ENCODE measurements around the gene RASGRP3.

RASGRP3 gene

GRCh38 chr2:33477473-33478468 lies 1.3 kb downstream of the RASGRP3 start:
- Histone ChIP-seq H3K4me3 (ENCODE audit: insufficient read length, low read depth) (no peak overlapping the region), H3K9me3 (ENCODE audit: insufficient read depth, low read length) (no peaks in the 10 kb centered on the region), H3K36me3 (ENCODE audit: insufficient read depth, insufficient read length, low read length) (no peaks in the 10 kb centered on the region), H3K9ac (ENCODE audit: insufficient read length, low read depth) (no peak overlapping the region), H3K4me1 (ENCODE audit: insufficient read depth, insufficient read length) (no peaks in the 10 kb centered on the region), H3K27me3 (ENCODE audit: insufficient read depth, insufficient read length) (no peaks in the 10 kb centered on the region)
- no peak for DNase-seq (ENCODE audit: low read depth, low spot score)
- TF ChIP-seq ZNF274 (IDR thresholded peaks at IDR 0.05; ENCODE audit: low read depth, low read length) (no peak), SUZ12 (IDR thresholded peaks at IDR 0.05; ENCODE audit: extremely low read depth, insufficient read depth, insufficient read length) (no peak), YY1 (IDR thresholded peaks at IDR 0.05; ENCODE audit: insufficient read depth, insufficient read length) (no peak)

DNA sequence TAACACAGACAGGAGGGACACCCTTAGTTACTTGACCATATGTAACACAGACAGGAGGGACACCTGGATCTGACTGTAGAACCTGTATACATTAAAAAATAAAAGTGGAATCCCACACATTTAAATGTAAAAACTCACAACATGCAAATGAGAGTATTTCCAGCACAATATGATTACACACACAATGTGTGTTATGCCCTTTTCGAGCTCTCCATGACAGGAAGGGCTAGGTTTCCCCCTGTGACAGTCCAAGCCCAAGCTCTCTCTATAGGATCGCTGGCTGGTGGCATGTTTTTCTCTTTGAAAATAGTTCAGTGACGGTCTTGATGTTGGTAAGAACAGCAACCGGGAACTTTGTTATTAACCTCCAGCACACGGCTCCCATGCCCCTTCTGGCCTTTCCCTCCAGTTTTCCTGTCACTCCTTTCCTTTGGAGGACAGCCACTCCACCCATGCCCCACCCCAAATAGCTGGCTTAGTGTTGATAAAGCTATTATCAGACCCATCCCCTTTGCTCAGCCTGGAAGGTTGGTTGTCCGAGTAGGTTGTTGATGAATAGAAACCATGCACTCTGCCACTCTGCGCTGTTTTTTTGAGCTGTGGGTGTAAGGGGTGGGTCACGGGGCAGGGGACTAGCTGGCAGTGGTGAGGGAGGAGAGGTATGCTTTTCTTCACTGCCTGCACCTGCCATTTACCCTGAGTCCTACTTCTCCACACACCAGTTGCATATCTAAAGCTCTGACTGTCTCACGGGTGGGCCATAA lies 2.7 kb downstream of the RASGRP3 start:
- DNase-seq (ENCODE audit: low read depth, low spot score): no peak
- Histone ChIP-seq H3K36me3 (ENCODE audit: insufficient read depth, insufficient read length, low read length) (no peaks in the 10 kb centered on the region), H3K27me3 (ENCODE audit: insufficient read depth, insufficient read length) (no peaks in the 10 kb centered on the region), H3K9ac (ENCODE audit: insufficient read length, low read depth) (no peak overlapping the region), H3K4me1 (ENCODE audit: insufficient read depth, insufficient read length) (no peaks in the 10 kb centered on the region), H3K4me3 (ENCODE audit: insufficient read length, low read depth) (no peak overlapping the region), H3K9me3 (ENCODE audit: insufficient read depth, low read length) (no peaks in the 10 kb centered on the region)
- TF ChIP-seq SUZ12 (IDR thresholded peaks at IDR 0.05; ENCODE audit: extremely low read depth, insufficient read depth, insufficient read length): no peak

DNA sequence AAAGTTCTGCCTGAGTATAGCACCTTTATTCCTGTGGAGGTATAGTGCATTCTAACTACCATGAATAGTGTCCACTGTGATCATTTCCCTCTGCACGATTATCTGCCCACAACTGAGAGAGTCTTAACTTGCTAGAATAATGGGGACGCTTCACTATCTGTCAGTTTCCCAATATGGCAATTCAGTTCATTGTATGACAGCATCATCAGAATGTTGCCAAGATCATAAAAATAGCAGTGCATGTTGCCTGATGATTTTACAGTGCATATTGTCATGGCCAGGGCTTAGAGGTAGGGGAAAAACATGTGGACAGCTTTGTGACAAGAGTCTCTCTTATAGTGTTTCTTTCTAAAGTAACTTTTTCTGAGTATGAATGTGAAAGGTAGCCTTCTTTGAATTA lies 6.1 kb downstream of the RASGRP3 start:
- TF ChIP-seq SUZ12 (IDR thresholded peaks at IDR 0.05; ENCODE audit: extremely low read depth, insufficient read depth, insufficient read length) (no peak), YY1 (IDR thresholded peaks at IDR 0.05; ENCODE audit: insufficient read depth, insufficient read length) (no peak), ZNF274 (IDR thresholded peaks at IDR 0.05; ENCODE audit: low read depth, low read length) (no peak)
- H3K9ac ChIP-seq (ENCODE audit: insufficient read length, low read depth): no peak overlapping the region
- no peak for DNase-seq (ENCODE audit: low read depth, low spot score)
- peaks cover 8% of the 10 kb centered on the region; the same call in 1 of the 2 replicates for H3K9me3 ChIP-seq (ENCODE audit: insufficient read depth, low read length)
- no peak overlapping the region for H3K4me3 ChIP-seq (ENCODE audit: insufficient read length, low read depth)
- H3K27me3 ChIP-seq (ENCODE audit: insufficient read depth, insufficient read length): no peaks in the 10 kb centered on the region
- no peaks in the 10 kb centered on the region for H3K36me3 ChIP-seq (ENCODE audit: insufficient read depth, insufficient read length, low read length)
- no peaks in the 10 kb centered on the region for H3K4me1 ChIP-seq (ENCODE audit: insufficient read depth, insufficient read length)

GRCh38 chr2:33484042-33484621 lies 7.7 kb downstream of the RASGRP3 start:
- no peak for TF ChIP-seq SUZ12 (IDR thresholded peaks at IDR 0.05; ENCODE audit: extremely low read depth, insufficient read depth, insufficient read length)
- TF ChIP-seq YY1 (IDR thresholded peaks at IDR 0.05; ENCODE audit: insufficient read depth, insufficient read length): no peak
- no peak for TF ChIP-seq ZNF274 (IDR thresholded peaks at IDR 0.05; ENCODE audit: low read depth, low read length)
- H3K27me3 ChIP-seq (ENCODE audit: insufficient read depth, insufficient read length): no peaks in the 10 kb centered on the region
- H3K4me1 ChIP-seq (ENCODE audit: insufficient read depth, insufficient read length): no peaks in the 10 kb centered on the region
- H3K9ac ChIP-seq (ENCODE audit: insufficient read length, low read depth): no peak overlapping the region
- H3K9me3 ChIP-seq (ENCODE audit: insufficient read depth, low read length): peaks cover 8% of the 10 kb centered on the region; the same call in 1 of the 2 replicates
- H3K36me3 ChIP-seq (ENCODE audit: insufficient read depth, insufficient read length, low read length): no peaks in the 10 kb centered on the region
- DNase-seq (ENCODE audit: low read depth, low spot score): no peak
- H3K4me3 ChIP-seq (ENCODE audit: insufficient read length, low read depth): no peak overlapping the region

GRCh38 chr2:33485051-33485450 lies 8.6 kb downstream of the RASGRP3 start:
- TF ChIP-seq SUZ12 (IDR thresholded peaks at IDR 0.05; ENCODE audit: extremely low read depth, insufficient read depth, insufficient read length): no peak
- no peak for TF ChIP-seq ZNF274 (IDR thresholded peaks at IDR 0.05; ENCODE audit: low read depth, low read length)
- no peak for TF ChIP-seq YY1 (IDR thresholded peaks at IDR 0.05; ENCODE audit: insufficient read depth, insufficient read length)
- peaks cover 8% of the 10 kb centered on the region; the same call in 1 of the 2 replicates for H3K9me3 ChIP-seq (ENCODE audit: insufficient read depth, low read length)
- no peak overlapping the region for H3K4me3 ChIP-seq (ENCODE audit: insufficient read length, low read depth)
- no peaks in the 10 kb centered on the region for H3K4me1 ChIP-seq (ENCODE audit: insufficient read depth, insufficient read length)
- H3K27me3 ChIP-seq (ENCODE audit: insufficient read depth, insufficient read length): no peaks in the 10 kb centered on the region
- H3K9ac ChIP-seq (ENCODE audit: insufficient read length, low read depth): no peak overlapping the region
- no peak for DNase-seq (ENCODE audit: low read depth, low spot score)
- H3K36me3 ChIP-seq (ENCODE audit: insufficient read depth, insufficient read length, low read length): no peaks in the 10 kb centered on the region

GRCh38 chr2:33486544-33486943 lies 10.1 kb downstream of the RASGRP3 start:
- Histone ChIP-seq H3K4me1 (ENCODE audit: insufficient read depth, insufficient read length) (no peaks in the 10 kb centered on the region), H3K9me3 (ENCODE audit: insufficient read depth, low read length) (peaks cover 8% of the 10 kb centered on the region; the same call in 1 of the 2 replicates), H3K4me3 (ENCODE audit: insufficient read length, low read depth) (no peak overlapping the region), H3K36me3 (ENCODE audit: insufficient read depth, insufficient read length, low read length) (no peaks in the 10 kb centered on the region), H3K9ac (ENCODE audit: insufficient read length, low read depth) (no peak overlapping the region), H3K27me3 (ENCODE audit: insufficient read depth, insufficient read length) (no peaks in the 10 kb centered on the region)
- TF ChIP-seq YY1 (IDR thresholded peaks at IDR 0.05; ENCODE audit: insufficient read depth, insufficient read length): no peak
- no peak for TF ChIP-seq ZNF274 (IDR thresholded peaks at IDR 0.05; ENCODE audit: low read depth, low read length)
- no peak for TF ChIP-seq SUZ12 (IDR thresholded peaks at IDR 0.05; ENCODE audit: extremely low read depth, insufficient read depth, insufficient read length)
- no peak for DNase-seq (ENCODE audit: low read depth, low spot score)

Measured in NT2/D1 (cell line).